Measurements from ENCODE around the gene TMC2.
A peak's percentile ranks its signal among the peaks of the same experiment; 100 is the strongest.
"Not testable (repeated sequence)": the region's sequence is repeated elsewhere in the genome, so short reads cannot be mapped to it uniquely, and the experiment has no call there.

The TMC2 gene

DNA sequence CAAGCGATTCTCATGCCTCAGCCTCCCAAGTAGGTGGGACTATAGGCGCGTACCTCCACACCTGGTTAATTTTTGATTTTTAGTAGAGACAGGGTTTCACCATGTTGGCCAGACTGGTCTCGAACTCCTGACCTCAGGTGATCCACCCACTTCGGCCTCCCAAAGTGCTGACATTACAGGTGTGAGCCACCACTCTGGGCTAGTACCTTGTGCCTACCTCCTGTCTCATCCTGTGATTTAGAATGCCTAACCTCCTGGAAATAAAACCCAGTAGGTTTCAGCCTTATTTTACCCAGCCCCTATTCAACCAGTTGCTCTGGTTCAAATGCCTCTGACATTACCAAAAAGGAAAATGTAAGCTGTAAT, 10.2 kb upstream of the TMC2 start:
- not testable (repeated sequence) for DNase-seq (ENCODE audit: low spot score)

- no peak for DNase-seq (ENCODE audit: low spot score)
These were observed 8.6 kb upstream of the TMC2 start for GRCh38 chr20:2527762-2528161.

DNA sequence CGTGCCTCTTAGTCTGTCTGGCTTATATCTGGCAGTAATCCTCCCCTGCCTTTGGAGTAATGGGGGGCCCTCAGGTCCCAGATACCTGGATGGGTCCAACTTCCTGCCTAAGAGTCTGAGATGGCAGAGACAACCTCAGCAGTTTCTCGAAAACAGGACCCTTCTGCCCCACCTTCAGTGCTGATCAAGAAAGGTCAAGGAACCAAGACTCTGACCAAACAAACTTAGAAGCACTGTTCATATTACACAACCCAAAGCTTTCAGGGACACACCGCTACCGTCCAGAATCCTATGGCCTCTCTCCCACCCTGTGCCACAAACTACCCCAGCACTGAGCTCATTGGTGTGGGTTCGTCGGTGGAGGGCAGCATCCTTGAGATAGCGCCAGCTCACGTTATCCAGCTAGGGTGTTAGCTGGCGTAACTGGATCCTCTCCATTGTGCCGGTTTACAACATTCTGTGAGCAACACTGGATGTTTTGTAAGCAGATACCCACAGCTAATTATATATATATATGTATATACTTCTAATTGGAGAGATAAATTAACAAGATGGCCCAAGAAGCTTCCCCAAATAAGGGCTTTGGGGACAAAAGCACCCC, 7.6 kb upstream of the TMC2 start:
- no peak for DNase-seq (ENCODE audit: low spot score)

DNA sequence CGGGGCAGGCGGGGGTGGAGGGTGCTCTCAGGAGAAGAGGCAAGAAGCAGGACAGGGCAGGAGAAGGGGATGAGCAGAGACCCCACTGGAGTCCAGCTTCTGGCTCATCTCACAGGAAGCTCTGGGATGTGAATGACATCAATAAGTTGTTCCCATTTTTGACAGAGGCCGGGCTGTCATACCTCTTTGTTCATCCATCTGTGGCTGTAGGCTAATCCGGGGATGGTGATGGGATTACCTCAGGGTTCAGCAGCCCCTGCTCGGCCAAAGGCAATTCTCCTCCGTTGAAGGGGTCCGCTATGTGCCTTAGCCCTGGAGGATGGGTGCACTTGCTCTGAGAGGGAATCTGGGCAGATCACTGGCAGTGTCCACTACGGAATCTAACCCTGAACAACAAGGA, 3.3 kb upstream of the TMC2 start:
- no peak for DNase-seq (ENCODE audit: low spot score)

DNA sequence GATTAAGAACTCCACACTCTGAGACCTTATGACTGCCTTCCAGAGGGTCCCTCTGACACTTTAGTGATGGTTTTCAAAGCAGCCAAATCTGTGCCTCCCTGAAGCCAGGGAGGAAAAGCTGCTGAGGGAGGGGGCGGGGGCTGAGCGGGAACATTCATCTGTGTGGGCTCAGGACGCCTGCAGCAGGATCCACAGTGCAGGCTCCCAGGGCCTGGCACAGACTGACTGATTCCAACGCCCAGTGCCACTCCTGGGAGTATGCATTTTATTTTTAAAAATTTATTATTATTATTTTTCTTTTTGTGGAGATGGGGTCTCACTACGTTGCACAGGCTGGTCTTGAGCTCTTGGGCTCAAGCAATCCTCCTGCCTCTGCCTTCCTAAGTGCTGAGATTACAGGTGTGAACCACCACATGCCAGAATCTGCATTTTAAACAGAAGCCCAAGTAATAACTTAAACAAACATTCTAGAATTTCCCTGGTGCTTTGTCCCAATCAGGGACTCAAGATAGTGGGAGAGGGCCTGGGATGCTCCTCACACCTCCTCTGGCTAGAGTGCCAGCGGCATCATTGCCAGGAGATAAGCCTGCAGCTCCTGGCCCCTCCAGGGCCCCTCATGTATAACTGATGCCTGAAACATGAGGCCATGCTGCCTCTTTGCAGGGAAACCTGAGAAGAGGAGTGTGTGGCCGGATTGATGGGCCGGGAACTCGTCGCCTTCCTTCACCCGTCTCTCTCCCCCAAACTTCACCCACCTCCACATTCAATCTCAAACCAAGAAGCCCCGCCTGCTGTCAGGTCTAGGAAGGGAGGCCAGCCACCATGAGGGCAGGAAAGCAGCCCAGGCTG, 438 bp upstream of the TMC2 start:
- no peak for DNase-seq (ENCODE audit: low spot score)

GRCh38 chr20:2537101-2537500, 728 bp downstream of the TMC2 start:
- DNase-seq (ENCODE audit: low spot score) = no peak

DNA sequence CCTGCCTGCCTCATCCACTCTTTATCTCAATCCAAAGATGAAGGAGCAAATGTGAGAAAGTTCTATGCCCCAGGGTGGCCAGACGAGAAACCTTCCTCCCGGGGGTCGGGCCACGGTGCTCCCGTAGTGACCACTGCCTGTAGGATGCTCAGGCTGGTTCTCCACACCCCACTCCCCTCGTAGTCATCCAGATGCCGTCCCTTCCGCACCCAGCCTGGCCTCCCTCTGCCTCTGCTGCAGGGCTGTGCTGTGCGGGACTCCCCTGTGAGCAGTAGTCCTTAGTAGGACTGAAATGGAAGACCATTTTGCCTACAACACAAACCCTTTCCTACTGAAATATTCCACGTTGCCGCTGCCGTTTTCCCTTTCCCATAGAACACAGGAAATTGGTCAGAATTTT, 2.0 kb downstream of the TMC2 start:
- DNase-seq (ENCODE audit: low spot score) = no peak

- DNase-seq (ENCODE audit: low spot score) = no peak
These were observed 2.8 kb downstream of the TMC2 start for GRCh38 chr20:2538931-2539720.

DNA sequence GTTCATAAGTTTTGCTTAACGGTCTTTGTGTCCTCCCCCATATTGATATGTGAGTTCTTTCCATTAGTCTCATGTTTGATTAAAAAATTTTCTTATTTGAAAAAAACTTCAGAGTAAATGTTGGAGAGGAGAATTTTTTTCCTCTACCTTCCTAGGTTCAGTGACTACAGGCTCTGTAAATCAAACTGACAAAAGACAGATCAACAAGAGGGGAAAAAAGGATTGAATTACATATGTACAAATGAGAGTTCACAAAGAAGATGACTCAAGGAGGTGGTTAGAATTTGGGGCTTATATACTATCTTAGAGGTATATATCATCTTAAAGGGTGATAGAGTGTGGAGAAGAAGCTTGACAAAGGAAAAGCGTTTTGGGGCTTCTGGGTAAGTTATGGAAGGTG, 5.6 kb downstream of the TMC2 start:
- no peak for DNase-seq (ENCODE audit: low spot score)

GRCh38 chr20:2542361-2542760, 6.0 kb downstream of the TMC2 start:
- DNase-seq (ENCODE audit: low spot score) = no peak

- DNase-seq (ENCODE audit: low spot score) = no peak
These were observed 7.8 kb downstream of the TMC2 start for GRCh38 chr20:2544211-2544610.

DNA sequence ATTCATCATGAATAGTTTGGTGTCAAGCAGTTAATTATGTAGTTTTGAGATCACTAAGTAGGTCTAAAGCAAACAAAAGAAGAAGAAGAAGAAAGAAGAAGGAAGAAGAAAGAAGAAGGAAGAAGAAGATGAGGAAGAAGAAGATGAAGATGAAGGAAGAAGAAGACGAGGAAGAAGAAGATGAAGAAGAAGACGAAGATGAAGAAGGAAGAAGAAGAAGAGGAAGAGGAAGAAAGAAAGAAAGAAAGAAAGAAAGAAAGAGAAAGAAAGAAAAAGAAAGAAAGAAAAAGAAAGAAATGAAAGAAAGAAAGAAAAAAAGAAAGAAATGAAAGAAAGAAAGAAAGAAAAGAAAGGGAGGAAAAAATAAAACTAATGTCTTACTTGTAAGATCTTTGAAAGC, 9.2 kb downstream of the TMC2 start:
- DNase-seq (ENCODE audit: low spot score) = no peak

GRCh38 chr20:2557873-2558580, 21.7 kb downstream of the TMC2 start:
- no peak for DNase-seq (ENCODE audit: low spot score)

DNA sequence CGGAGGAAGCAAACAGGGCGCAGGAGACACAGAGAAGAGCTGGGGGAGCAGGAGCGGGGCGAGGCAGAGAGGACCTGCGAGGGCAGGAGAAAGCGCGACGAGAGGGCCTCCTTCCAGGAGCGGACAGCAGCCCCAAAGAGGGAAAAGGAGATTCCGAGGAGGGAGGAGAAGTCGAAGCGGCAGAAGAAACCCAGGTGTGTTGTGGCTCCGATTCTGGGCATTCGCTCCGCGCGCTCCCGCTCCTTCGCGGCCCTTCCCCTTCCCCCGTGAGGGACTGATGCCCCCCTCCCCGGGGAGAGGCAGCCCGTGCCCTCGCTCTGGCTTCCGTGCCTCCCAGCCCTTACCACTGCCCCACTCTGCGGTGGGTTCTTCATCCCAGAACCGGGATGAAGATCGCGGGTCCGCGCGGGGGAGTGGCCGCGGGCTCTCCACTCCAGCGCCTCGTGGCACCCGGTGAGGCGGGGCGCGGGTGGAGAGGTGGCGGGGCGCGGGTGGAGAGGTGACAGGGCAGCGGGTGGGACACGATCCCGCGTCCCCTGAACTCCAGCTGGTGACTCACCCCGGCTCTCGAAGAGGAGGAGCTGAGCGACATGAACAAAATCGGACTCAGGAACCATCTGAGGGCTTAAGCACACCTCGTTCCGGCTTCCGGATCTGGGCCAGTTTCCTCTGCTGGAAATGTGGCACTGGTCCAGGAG, 22.4 kb downstream of the TMC2 start:
- DNase-seq (ENCODE audit: low spot score) = no peak

GRCh38 chr20:2559279-2559626, 22.9 kb downstream of the TMC2 start:
- DNase-seq (ENCODE audit: low spot score) = no peak

- DNase-seq (ENCODE audit: low spot score) = no peak
These were observed 23.3 kb downstream of the TMC2 start for GRCh38 chr20:2559651-2560050.

DNA sequence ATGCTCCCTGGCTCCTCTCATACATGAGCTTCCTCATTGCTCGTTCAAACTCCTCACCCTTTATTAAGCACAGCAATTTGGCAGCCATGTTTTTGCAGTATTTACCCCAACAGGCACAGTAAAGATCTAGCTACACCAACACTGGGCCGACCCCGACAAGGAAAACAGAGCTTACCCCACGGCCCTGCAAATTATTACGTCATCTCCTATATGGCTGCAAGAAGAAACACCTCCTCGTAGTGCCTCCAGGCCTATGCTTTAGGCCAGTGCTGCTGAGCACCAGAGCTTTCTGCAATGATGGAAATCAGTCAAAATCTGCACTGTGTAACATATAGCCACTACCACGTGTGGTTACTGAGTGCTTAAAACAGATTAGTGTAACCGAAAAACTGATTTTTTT, 26.7 kb downstream of the TMC2 start:
- no peak for DNase-seq (ENCODE audit: low spot score)

GRCh38 chr20:2564406-2564805, 28.0 kb downstream of the TMC2 start:
- DNase-seq (ENCODE audit: low spot score) = no peak

GRCh38 chr20:2575682-2576081, 39.3 kb downstream of the TMC2 start:
- no peak for DNase-seq (ENCODE audit: low spot score)

DNA sequence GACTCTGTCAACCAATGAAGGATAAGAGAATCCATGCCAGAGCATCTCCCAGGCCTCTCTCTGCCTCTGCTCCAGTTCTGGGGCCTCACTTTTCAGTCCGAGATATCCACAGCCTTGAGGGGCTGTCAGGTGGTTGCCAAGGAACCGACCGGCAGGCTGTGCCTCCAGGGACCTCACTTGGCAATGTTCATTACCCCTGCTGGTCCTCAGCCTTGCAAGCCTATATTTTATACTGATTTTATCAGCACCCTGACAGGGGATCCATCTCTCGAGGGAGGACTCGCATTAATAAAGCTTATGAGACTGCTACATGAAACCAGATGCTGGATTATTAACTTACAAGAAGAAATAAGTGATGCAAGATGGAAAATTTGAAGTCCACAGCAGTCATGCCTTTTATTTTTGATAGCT, 39.9 kb downstream of the TMC2 start:
- DNase-seq (ENCODE audit: low spot score) = no peak

GRCh38 chr20:2578475-2579192, 42.3 kb downstream of the TMC2 start:
- peak; percentile 32 for DNase-seq (ENCODE audit: low spot score)
